ENCODE results near the gene CDH24.

DNA sequence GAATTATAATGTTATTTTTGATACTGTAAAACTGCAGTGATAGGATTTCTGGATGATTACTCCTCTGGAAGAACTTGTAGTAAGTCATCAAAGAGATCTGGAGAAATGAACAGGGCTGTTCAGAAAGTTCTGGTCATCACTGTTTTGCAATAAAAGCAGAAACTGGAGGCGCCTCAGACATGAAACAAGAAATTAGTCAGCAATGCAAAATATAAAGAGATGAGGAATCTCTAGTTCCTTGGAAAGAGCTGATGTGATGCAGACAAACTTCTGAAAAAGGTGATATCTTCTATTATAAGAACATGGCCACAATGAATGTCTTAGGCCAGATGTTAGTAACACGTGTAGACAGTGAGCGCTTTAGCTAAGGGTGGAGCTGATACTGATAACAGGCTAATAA lies 28.1 kb upstream of the CDH24 start:
- TF ChIP-seq, protein P1, sequence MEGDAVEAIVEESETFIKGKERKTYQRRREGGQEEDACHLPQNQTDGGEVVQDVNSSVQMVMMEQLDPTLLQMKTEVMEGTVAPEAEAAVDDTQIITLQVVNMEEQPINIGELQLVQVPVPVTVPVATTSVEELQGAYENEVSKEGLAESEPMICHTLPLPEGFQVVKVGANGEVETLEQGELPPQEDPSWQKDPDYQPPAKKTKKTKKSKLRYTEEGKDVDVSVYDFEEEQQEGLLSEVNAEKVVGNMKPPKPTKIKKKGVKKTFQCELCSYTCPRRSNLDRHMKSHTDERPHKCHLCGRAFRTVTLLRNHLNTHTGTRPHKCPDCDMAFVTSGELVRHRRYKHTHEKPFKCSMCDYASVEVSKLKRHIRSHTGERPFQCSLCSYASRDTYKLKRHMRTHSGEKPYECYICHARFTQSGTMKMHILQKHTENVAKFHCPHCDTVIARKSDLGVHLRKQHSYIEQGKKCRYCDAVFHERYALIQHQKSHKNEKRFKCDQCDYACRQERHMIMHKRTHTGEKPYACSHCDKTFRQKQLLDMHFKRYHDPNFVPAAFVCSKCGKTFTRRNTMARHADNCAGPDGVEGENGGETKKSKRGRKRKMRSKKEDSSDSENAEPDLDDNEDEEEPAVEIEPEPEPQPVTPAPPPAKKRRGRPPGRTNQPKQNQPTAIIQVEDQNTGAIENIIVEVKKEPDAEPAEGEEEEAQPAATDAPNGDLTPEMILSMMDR (IDR thresholded peaks at IDR 0.05) = no peak
- TF ChIP-seq POLR2AphosphoS5 (IDR thresholded peaks at IDR 0.05) (no peak), EP300 (IDR thresholded peaks at IDR 0.05) (no peak)
